Activated T-helper 9 cell treated with anti-CD3 and anti-CD28 coated beads, Interleukin-2, amount 50 U/mL, for 16 hours (primary cell): ENCODE results near the gene ADARB1.
"Not testable (repeated sequence)": the region's sequence is repeated elsewhere in the genome, so short reads cannot be mapped to it uniquely, and the experiment has no call there.

Experiments
- DNase-seq: peaks from one replicate; pipeline ENCODE4 v3.0.0-alpha.2; 2020; ENCODE audit warnings: low read depth

The ADARB1 gene

DNA sequence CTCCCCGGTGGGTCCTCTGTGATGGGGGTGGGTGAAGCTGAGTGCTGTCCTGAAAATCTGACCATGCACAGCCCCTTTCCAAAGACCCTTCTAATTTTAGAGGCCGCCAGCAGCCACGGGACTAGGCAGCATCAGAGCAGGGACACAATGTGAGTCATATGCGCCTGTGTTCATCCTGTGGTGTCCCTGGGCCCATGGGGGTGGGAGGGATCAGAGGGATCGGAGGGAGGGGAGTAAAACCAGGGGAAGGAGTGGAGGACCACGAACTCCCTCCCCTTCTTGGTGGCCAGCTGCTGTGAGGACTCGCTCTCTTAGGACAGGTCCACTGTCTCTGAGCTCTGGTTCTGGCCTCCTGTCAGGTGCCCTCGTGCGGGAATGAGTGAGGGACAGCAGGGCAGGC lies 61.5 kb downstream of the ADARB1 start:
- DNase-seq, result no peak

DNA sequence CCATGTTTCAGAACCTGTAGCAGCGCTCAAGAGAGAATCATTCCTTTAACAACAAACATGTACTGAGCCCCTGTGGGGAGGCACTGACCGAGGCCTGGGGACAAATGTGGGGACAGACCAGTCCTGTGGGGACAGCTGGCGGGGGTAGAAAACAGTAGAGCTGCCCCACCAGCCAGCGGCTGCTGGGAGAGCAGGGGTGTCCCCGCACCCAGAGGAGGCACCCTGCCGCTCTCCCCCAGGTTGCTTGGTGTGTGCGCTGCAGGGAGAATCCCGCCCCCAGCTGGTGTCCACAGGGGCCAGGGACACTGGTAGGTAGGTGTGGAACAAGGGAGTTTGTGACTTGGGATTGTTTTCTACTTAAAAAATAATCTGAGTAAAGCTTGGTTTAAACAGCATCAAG lies 62.1 kb downstream of the ADARB1 start:
- no peak for DNase-seq

DNA sequence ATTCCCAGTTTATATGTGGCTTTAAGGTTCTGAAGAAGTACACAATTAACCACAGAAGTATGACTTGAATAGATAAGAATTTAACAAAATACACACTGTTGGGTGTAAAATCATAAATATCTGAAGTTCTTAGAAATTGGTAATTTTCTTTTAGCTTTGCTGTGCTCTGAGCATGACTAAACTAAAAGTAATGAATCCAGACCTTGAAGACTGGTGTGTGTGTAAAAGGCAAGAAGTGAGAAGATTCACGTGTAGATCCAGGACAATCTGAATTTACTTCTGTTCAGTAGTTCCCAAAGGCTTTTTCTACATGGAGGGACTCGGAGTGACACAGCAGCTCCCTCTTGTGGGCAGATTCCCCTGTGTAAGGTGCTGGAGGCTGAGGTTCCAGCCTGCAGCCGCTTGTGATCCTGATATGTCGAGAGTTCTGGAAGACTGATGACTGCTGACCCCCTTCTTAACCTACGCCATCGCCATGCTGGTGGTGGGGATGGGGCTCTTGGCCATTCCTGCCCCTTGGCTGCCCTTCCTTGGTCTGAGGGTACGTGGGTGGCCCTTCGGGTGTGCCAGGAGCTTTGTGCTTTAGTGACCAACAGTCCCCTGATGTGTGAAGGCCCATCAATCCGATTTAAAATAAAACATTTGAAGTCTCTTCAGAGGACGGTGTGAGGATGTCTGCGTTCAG lies 62.7 kb downstream of the ADARB1 start:
- peak; percentile 42 for DNase-seq

DNA sequence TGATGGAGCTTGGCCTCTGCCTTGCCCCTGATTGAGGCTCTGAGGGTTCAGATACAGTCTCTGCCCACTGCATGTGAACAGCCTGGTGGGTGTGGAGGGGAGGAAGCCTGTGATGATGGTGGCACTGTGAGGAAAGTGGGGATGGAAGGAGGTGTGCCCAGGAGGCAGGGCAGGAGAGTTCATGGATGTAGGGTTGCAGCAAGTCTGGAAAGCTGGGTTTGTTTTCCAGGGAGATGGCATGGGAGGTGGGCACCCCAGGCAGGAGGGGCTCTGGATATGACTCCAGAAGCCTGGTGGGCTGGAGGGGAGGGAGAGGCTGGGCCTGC lies 63.2 kb downstream of the ADARB1 start:
- no peak for DNase-seq

DNA sequence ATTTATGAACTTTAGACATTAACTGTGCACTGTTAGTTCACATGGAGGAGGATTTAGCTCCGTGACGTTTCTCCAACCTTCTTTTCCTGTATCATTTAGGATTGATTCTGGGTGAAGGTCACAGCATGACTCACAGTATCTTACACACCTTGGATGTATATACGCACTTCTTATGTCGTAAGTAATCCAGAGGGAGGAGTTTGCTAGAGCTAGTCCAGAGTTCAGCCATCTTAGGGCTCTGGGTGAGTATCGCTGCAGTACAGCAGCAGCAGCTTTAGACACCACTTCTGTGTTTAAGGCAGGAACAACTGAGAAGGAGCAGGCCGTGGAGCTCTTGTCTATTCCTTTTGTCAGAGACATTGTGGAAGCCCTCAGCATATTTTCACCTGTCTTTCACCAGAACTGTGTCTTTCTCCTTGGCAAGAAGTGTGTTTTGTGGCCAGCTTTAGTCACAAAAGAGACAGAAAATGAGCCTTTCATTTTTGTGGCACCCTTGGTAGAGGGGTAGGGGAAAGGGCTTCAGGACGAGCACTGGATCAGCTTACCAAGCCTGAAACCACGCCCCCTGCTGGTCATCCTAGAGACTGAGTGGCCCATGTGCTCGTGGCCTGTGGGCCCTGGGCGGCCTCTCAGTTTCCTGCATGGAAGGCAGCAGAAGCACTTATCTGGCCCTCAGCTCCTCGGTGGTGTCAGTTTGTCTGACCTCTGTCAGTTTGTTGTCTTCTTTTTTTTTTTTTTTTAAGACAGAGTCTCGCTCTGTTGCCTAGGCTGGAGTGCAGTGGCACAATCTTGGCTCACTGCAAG lies 64.0 kb downstream of the ADARB1 start:
- DNase-seq, result peak; percentile 59

DNA sequence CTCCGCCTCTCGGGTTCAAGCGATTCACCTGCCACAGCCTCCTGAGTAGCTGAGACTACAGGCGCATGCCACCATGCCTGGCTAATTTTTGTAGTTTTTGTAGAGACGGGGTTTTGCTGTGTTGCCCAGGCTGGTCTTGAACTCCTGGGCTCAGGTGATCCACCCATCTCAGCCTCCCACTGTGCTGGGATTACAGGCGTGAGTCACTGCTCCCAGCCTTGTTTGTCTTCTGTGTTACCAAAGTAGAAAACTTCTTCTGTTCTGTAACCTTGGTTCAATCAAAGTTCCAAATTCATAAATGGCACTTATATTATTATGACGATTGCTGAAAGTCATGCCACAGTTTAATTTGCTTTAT lies 64.6 kb downstream of the ADARB1 start:
- DNase-seq, result not testable (repeated sequence)

DNA sequence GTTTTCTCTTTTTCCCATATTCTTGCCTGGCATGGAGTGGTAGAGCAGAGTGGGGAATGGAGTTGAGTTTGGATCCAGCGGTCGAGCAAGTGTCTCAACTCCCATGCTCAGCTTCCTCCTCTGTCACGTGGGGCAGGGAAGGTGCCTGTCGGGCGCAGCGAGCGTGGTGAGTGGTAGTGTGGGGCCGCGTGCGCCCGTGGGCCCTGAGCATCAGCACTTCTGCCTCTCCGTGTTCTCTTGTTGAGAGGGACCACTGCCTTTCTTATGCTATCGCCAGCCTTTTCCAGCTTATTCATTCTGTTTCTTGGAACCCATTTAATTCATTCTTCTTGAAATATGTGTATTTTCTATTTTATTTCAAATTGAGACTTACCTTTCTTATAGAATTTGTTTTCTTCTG lies 65.1 kb downstream of the ADARB1 start:
- no peak for DNase-seq

DNA sequence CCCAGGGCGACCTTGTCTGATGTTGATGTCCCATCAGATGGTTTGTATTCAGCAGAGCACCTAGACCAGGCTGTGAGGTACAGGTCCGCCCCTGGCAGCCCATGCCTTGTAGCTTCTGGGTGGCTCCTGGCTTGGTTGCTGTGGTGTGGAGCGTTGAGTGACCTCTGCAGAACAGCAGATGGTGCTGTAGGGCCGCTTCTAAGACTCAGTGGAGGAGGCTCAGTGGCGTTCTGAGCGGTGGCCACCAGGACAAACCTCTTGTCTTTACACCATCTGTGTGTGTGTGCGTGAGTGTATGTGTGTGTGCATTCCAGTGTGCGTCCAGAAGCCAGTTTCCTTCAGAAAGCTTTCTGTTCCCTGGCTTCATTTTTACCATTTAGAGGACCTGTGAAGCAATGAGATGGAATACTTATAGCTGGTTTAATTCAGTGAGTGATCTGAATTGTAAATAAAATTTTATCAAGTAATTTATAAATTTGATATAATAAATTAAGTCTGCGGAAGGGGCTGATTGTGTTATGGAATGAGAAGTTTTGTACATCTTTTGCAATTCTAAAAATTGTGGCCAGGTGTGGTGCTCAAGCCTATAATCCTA lies 66.1 kb downstream of the ADARB1 start:
- DNase-seq, result peak; percentile 15

DNA sequence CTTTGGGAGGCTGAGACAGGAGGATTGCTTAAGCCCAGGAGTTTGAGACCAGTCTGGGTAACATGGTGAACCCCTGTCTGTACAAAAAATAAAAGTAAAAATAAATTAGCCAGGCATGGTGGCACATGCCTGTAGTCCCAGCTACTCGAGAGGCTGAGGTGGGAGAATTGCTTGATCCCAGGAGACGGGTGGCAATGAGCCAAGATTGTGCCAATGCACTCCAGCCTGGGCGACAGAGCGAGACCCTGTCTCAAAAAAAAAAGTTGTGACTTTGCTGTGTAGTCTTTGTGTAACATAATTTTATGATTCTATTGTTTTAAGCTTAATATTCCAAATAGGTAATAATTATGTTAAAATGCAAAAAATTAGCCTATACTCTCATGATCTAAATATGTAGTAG lies 66.6 kb downstream of the ADARB1 start:
- DNase-seq, result not testable (repeated sequence)

DNA sequence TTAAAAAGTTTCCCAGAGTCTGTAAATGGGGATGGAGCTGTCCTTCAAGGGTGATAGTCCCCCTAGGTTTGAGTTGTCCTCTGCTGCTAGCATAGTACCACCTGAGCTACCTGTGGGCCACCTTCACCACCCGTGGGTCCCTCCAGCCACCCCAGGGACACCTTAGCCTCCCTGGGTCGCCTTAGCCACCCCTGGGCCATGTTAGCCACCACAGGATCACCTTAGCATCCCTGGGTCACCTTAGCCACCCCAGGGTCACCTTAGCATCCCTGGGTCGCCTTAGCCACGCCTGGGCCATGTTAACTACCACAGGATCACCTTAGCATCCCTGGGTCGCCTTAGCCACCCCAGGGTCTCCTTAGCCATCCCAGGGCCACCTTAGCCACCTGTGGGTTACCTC lies 67.1 kb downstream of the ADARB1 start:
- no peak for DNase-seq

DNA sequence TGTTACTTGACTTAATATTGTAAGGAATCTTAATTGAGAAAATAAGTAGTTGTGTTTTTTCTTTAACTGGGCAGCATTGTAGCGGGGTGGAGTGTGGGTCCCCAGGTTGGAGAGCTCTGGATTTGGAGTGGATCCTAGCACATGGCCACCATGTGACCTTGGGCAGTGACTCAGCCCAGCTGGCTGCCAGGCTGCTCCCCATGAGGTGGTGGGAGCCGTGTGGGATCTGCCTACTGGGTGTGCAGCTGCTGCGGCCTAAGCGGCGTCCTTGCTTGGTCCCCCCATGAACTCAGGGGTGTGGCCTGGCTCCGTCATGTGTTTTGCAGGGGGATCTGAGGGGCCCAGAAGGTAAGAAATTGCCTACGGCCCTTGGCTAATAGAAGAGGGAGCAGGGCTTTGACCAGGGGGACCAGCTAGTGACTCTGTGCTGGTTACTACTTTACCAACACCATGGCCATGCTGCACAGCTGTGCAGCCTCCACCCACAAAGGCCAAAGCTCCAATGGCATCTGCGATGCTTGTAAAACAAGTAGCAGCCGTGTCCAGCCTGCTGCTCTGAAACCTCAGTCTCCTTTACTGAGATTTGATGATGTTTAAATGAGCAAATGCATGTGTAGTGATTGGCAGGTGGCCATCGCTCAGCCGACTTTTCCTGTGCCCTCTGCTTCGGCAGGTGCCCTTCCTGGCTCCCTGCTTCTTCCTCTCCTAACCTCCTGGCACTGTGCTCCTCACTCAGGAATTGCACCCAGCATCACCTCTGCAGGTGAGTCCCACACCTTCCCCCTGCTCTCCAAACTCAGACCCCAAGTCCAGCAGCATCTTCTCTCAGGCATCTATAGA lies 68.3 kb downstream of the ADARB1 start:
- no peak for DNase-seq

DNA sequence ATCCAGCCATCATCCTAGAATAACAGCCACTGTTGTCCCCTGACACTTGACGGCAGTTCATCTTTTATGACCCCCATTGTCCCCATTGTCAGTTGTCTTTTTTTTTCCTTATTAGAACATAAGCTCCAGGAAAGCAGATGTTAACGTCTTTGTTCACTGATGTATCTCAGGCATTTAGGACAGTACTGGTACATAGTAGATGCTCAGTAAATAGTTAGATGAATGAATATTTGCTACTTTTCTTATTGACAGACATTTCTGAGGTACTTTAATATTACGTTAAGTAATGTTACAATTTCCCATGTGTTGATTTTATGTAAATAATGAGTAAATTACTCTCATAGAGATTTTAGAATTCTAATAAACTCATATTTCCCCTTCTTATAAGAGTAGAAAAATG lies 69.5 kb downstream of the ADARB1 start:
- no peak for DNase-seq

DNA sequence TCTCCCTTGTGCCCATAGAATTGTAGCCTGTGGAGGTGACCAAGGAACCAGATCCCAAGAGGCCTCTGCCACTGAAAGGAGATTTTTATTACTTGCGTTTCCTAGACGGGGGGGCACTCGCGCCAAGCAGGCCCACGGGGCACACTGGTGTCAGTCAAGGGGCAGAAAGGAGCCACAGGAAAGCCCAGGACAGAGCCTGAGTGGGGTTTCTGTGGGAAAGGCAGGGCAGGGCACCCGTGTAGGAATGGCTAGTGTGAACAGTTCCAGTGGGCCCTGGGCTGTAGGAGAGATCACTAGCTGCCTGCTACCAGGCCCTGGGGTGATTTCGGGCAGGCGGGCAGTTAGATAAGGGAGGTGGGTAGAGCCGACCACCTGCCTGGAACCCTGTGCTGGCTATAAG lies 70.8 kb downstream of the ADARB1 start:
- no peak for DNase-seq

DNA sequence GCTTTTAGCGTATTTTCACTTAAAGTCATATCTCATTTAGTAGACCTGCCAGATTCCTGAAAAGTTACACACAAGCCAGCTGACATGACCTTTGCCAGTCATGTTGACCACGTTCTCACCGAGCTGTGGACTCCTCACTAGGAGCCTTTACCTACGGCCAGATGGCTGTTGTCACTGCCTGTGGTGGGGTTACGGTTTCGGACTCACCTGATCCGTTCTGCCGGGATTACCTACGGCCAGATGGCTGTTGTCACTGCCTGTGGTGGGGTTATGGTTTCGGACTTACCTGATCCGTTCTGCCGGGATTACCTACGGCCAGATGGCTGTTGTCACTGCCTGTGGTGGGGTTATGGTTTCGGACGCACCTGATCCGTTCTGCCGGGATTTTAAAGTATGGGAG lies 71.5 kb downstream of the ADARB1 start:
- DNase-seq, result not testable (repeated sequence)

DNA sequence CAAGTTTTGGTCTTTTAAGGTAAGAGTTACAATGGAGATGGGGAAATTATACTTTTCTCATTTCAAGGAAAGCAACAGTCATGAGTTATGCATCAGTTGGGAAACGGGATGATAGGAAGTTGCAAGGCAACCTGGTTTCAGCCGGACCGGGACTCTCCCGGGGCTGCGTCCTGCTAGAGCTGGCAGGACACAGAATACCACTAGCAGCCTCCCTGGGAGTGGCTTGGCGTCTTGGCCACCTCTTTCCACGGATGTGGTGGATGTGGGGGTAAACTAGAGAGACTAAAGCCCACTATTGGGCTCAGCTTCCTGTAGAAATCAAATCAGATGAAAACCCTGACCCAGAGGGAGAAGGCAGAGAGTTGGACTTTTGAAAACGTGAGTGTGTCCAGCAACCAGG lies 71.9 kb downstream of the ADARB1 start:
- no peak for DNase-seq

DNA sequence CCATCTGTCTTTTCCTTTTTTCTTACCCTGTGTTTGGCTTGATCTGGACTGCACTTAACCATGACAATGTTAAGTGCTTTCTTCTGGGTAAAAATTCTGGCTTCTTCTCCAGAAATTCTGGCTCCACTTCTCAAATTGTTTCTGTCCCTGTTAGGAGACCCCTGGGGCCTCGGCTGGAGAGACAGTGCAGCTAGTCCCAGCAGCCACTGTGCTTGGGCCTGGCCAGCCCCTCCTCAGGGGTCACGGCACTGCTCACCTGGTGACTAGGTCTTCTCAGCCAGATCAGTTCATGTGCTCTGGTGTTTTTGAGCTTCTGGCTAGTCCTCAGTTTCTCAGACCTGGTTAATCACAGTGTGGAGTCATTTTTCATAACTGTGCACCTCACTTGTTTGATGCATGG lies 72.4 kb downstream of the ADARB1 start:
- DNase-seq, result no peak

DNA sequence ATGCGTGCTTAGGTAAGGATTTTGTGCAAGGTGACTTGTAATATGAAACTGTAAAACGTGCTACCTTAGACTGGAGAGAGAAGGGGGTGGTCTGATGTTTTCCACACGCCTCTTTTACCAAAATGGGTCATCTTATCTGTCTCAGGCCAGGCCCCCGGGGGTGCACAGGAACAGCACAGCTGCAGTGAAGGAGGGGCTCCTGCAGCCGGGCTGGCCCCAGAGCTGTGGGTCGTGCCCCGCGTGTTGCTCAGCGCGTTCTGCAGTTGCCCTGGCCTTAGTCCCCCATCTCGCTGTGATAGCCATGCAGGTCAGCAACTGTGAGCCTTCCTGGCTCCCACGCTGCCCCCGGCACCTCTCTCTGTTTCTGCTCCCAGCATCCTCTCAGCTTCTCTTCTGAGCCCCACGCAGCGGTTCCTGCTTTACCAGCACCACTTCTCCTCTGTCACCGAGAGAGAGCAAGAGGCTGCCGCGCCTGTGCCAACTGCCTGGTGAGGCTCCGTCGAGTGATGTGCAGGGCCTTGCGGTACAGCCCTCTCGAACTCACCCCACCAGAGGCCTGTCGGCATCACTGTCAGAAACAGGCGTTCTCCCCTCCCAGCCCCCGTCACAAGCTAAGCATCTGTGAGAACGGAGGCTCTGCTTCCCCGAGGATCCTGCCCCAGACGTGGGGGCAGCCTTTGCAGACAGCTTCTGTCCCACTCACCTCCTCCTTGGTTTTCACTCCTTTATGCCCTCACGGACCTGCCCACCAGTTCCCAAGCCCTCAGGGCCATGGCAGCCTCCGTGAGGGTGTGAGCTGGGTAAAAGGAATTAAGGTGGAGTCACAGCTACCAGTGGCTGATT lies 73.3 kb downstream of the ADARB1 start:
- no peak for DNase-seq

DNA sequence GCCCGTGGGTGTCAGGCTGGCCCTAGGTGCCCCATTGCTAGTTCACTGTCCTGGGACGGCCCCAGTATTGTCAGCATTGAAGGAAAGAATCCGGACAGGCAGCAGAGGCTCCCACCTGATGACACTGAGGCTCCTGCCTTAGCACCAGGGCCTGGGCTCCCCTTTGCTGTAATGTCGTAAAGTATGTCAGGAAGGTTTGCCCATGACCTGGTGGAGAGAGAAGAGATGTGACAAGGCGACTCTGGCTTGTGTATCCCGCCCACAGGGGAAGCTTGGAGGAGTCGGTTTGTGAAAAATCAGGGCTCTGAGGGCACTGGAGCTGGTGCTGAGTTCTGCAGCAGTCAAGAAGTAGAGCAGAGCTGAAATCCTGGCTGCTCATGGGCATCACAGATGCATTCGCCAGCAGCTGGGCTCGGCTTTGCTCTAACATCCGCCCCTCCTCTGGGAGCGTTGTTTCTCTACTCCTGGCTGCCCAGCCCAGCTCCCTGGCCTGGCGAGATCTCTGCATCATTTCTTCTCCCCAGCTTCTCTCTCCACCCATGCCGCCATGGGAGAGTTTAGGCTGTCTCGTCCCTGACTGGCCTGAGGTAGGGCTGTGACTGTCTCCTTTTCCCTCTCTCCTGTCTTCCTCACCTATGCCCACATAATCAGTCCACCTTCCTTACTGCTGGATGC lies 74.1 kb downstream of the ADARB1 start:
- no peak for DNase-seq

DNA sequence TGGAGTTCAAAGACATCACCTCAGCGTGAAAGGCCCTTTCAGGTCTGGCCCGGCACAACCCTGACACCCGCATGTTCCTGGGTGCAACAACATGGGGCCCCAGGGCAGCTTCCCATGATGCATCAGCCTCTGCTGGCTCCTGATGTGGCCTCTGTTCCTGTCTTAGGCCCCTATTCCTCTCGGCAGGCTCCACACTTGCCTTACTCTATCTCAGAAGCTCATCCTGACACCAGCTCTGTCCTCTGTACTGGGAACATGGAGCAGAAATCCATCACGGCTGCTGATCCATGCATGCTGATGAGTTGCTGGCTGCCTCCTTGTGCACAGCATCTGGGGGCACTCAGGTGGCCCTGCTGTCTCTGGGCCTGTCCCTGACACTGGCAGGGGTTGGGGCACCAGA lies 74.6 kb downstream of the ADARB1 start:
- DNase-seq, result no peak

DNA sequence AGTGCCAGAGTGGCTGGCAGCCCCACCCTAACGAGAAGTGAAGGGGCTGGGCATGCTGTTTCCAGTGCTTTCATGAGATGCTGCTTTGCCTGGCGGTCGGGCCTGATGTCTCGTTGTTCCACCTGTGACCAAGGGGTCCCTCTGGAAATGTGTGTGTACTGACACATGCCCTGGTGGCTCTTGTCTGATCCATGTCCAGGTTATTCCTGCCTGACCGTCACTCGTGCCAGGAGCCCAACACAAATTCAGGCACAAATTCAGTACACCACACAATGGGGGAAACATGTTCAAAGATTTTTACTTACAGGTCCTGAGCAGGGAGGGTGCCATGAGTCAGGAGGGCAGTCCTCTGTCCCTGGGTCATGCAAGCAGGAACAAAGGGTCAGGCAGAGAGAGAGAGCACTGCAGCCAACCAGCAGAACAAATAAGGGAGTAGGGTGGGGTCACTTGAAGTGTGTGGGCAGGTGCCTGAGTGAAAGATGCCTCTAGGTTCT lies 76.3 kb downstream of the ADARB1 start:
- no peak for DNase-seq
